Activated CD4-positive, alpha-beta T cell treated with anti-CD3 and anti-CD28 coated beads, Interleukin-2, amount 10 ng/mL, durations not matched to agents 24 days and 14 days (primary cell): ENCODE results near the gene LRRC43. TPM values are rescaled to one million over a fixed set of nuclear protein-coding genes. Genes with fewer than 3 reads are reported as not detected.

Experiments
- DNase-seq: peaks from one replicate; pipeline ENCODE4 v3.0.0; 2022
- H3K27ac Mint-ChIP-seq: one replicate; pipeline ENCODE4 v1.8.0; 2022; ENCODE audit warnings: mild to moderate bottlenecking, mixed read lengths
- H3K27me3 Mint-ChIP-seq: one replicate; pipeline ENCODE4 v1.8.0; 2022; ENCODE audit warnings: mixed read lengths
- H3K36me3 Mint-ChIP-seq: one replicate; pipeline ENCODE4 v1.8.0; 2022; ENCODE audit warnings: low read depth, mild to moderate bottlenecking, mixed read lengths
- H3K4me1 Mint-ChIP-seq: one replicate; pipeline ENCODE4 v1.8.0; 2021; ENCODE audit warnings: mixed read lengths
- H3K4me3 Mint-ChIP-seq: one replicate; pipeline ENCODE4 v1.8.0; 2022; ENCODE audit warnings: mild to moderate bottlenecking, moderate library complexity, mixed read lengths
- H3K9me3 Mint-ChIP-seq: one replicate; pipeline ENCODE4 v1.8.0; 2021; ENCODE audit warnings: mixed read lengths
- intact Hi-C: fragments of 100-400 bp; cut with micrococcal nuclease; formaldehyde crosslinking; loops from one replicate; pipeline ENCODE4 v1.15.1; 2023
- total RNA-seq: library from RNA; stranded (reverse); gene quantifications from 2 replicates; pipeline ENCODE4 v1.2.3, GENCODE V29; 2022

Gene LRRC43
- total RNA-seq, 1 donor from 2014 or later, result 0.33 TPM

DNA sequence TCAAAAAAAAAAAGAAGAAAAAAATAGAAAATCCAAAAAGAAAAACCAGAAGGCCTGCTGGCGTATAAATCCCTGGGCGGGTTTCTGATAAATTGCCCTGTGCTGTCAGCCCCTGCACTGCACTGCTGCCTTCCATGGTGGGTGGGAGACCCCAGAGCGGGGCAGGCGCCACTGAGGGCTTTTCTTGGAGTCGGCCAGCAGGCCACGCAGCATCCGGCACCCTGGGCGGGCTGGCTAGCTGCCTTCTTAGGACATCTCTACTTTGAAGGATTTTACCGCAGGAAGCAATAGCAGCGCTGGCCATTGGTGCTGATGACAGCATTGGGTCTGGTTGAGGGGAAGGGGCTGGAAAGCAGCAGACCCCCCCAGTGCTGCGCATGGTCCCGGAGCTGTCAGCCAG, 38.0 kb upstream of the LRRC43 start:
- DNase-seq, result no peak
- intact Hi-C loops, result no loop called here
- Mint-ChIP-seq H3K9me3 (no peaks in the 10 kb centered on the region), H3K4me1 (no peaks in the 10 kb centered on the region), H3K27ac (no peak overlapping the region), H3K4me3 (no peak overlapping the region), H3K27me3 (no peaks in the 10 kb centered on the region), H3K36me3 (peaks cover 14% of the 10 kb centered on the region)

DNA sequence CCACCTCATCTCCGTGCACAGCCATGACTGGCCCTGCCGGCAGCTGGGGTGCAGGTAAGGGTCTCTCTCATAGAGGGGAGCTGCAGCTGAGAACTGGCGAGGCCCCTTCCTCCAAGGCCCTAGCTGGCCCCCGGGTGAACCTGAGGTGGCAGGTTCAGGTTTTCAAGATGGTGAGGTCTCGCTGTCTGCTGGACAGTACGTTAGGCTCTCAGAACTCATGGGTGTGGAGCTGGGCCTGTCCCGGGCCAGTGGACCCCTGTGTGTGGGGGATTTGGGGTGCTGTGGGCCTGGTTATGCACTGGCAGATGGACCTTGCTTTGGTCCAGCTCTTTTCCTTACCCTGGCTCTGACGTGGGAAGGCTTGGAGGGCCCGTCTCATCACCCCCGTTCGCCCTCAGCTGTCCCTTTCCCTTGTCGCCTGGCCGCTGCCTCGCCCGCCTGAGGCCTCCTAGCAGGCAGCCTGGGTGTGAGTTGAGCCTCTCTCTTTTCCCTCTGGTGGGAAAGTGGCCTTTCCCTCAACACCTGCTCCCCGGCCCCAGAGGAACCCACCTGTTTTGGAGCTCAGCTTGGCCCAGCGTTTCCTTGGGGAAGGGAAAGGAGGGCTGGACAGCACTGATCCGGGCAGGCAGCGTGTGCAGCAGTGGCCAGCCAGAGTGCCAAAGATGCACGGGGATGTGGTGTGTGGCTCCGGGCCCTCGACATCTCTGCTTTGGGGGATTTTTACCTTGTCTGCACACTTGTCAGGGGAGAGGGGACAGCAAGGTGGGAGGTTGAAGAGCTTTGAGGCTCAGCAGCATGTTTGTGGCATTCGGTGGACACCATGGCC, 37.2 kb upstream of the LRRC43 start:
- Mint-ChIP-seq H3K4me3 (no peak overlapping the region), H3K9me3 (no peaks in the 10 kb centered on the region), H3K27me3 (peaks cover 5% of the 10 kb centered on the region), H3K4me1 (no peaks in the 10 kb centered on the region), H3K27ac (no peak overlapping the region), H3K36me3 (peaks cover 11% of the 10 kb centered on the region)
- intact Hi-C loops, result no loop called here
- no peak for DNase-seq

DNA sequence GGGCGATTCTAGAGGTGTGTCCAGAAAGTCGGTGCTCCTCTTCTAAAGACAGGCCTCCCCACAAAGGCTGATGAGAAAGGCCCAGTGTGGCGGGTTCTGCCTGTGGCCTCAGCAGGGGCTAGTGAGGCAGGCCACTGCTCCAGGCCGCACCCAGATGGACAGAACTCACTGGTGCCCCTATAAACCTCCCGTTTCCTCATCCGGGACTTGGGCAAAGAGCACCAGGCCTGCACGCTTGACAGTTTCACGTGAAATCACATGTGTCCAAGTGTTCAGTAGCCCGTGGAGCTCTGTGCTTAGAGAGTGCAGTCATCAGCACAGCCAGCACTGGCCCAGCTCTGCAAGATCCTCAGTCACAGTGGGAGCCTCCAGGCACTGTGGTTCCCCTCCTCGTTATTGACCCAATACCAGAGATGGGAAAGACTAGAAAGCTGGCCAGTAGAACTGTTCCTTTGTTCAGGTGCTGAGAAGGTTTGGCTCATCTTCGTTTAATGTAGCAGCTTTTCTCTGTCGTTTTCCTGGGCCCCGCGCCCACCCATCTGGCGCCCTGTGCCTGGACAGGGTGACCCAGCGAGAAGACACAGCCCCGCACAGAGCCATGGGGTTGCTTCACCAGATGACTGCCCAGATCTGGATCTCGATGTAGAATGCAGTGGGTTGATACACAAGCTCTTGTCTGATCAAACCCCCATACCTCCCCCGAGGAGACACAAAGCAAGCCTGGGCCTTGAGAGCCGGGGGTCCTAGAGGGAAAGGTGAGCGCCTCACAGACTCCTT, 35.2 kb upstream of the LRRC43 start:
- Mint-ChIP-seq H3K9me3 (no peaks in the 10 kb centered on the region), H3K27ac (no peak overlapping the region), H3K36me3 (peaks cover 5% of the 10 kb centered on the region), H3K27me3 (peaks cover 8% of the 10 kb centered on the region), H3K4me3 (no peak overlapping the region), H3K4me1 (no peaks in the 10 kb centered on the region)
- DNase-seq, result no peak
- intact Hi-C loops, result no loop called here

DNA sequence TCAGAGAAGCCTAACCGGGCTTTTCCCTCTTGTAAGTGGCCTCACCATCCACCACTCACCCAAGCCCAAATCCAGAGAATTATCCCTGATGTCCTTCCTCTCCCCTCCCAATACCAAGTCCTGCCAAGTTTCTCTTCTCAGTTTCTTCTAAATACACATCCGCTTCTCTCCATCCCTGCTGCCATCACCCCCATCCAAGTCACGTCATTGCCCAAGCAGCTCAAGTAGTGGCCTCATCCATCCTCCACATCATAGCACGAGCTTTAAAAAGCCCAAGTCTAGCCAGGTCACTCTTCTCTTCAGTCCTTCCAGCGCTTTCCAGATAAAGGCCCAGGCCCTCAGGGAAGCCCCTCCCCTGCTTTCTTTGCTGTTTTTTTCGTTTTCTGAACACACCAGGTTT, 34.3 kb upstream of the LRRC43 start:
- Mint-ChIP-seq H3K27me3 (peaks cover 8% of the 10 kb centered on the region), H3K9me3 (no peaks in the 10 kb centered on the region), H3K27ac (no peak overlapping the region), H3K4me1 (no peaks in the 10 kb centered on the region), H3K36me3 (peaks cover 4% of the 10 kb centered on the region), H3K4me3 (no peak overlapping the region)
- intact Hi-C loops, result no loop called here
- no peak for DNase-seq

DNA sequence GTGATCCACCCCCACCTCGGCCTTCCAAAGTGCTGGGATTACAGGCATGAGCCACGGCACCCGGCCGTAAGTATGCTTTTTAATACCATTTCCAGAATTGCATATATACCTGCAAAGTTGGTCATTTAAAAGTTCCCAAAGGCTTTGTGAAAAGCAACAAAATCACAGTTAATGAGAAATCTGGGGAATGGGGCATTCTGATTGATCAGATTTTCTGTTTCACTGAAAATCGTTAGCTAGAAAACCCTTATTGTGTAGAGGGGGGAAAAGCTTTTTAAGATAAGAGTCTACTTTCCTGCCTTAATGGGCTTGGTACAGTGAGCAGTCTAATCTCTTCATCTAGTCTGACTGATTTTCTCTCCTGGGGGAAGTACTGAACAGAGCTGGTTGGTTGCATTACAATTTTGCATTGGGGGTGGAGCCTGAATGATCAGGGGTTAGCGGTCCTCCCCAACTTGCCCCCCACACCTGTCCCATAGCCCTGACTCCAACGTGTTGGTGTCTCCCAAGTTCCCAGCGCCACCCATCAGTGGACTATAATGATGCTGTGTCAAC, 32.7 kb upstream of the LRRC43 start:
- no peak overlapping the region for H3K4me3 Mint-ChIP-seq
- intact Hi-C loops, result no loop called here
- no peaks in the 10 kb centered on the region for H3K4me1 Mint-ChIP-seq
- peaks cover 8% of the 10 kb centered on the region for H3K27me3 Mint-ChIP-seq
- no peaks in the 10 kb centered on the region for H3K36me3 Mint-ChIP-seq
- no peaks in the 10 kb centered on the region for H3K9me3 Mint-ChIP-seq
- DNase-seq, result no peak
- no peak overlapping the region for H3K27ac Mint-ChIP-seq

DNA sequence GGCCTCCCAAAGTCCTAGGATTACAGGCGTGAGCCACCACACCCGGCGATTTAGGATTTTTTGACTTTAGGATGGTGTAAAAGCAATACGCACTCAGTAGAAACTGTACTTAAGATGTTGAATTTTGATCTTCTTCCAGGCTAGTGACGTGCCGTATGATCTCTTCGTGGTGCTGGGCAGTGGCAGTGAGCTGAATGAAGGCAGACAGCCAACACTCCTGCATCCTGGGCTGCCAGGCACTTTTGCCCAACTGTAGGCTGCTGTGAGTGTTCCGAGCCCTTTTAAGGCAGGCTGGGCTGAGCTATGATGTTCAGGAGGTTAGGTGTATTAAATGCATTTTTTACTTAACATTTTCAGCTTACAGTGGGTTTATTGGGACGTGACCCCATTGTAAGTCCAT, 30.2 kb upstream of the LRRC43 start:
- no peaks in the 10 kb centered on the region for H3K36me3 Mint-ChIP-seq
- no peaks in the 10 kb centered on the region for H3K4me1 Mint-ChIP-seq
- no peaks in the 10 kb centered on the region for H3K9me3 Mint-ChIP-seq
- no peak overlapping the region for H3K4me3 Mint-ChIP-seq
- peaks cover 8% of the 10 kb centered on the region for H3K27me3 Mint-ChIP-seq
- DNase-seq, result no peak
- intact Hi-C loops, result no loop called here
- no peak overlapping the region for H3K27ac Mint-ChIP-seq

DNA sequence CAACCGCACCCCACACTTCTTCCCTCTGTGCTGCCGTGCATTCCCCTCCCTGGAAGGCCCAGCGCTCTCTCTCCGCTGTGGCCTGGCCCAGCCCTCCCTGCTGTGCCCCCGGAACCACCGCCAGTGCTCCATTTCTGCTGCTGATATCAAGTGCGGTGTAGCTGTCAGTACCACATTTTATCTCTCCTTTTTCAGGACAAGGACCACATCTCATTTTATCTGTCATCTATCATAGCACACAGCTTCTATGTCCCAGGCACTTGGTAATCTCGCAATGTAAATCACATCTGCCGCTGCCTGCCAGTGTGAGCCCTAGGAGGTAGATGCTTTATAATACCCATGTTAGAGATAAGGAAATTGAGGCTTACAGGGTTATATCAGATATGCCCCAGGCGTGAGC, 27.2 kb upstream of the LRRC43 start:
- intact Hi-C loops, result no loop called here
- H3K27ac Mint-ChIP-seq, result no peak overlapping the region

DNA sequence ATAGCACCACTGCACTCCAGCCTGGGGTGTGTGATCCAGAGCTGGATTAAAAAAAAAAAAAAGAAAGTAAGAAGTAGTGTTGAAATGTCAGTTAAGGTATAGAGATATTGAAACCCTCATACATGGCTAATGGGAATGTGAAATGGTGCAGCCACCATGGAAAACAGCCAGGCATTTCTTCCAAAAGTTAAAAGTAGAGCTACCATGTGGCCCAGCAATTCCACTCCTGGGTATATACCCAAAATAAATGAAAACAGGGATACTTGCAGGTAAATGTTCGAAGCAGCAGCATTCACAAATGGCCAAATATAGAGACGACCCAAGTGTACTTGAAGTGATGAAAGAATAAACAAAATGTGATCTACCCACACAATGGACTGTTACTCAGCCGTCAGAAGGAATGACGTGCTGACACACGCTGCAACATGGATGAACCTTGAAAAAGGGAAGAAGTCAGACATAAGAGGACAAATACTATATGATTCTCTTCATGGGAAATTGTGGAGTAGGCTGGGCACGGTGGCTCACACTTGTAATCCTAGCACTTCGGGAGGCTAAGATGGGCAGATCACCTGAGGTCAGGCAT, 24.1 kb upstream of the LRRC43 start:
- no peaks in the 10 kb centered on the region for H3K9me3 Mint-ChIP-seq
- H3K27me3 Mint-ChIP-seq, result peaks cover 2% of the 10 kb centered on the region
- peaks cover 6% of the 10 kb centered on the region for H3K4me1 Mint-ChIP-seq
- no peak overlapping the region for H3K4me3 Mint-ChIP-seq
- no peak overlapping the region for H3K27ac Mint-ChIP-seq
- no peak for DNase-seq
- intact Hi-C loops, result no loop called here
- H3K36me3 Mint-ChIP-seq, result no peaks in the 10 kb centered on the region

More for the DNA sequence above, 27.2 kb upstream of the LRRC43 start:
- no peak overlapping the region for H3K4me3 Mint-ChIP-seq
- H3K4me1 Mint-ChIP-seq, result no peaks in the 10 kb centered on the region
- peaks cover 5% of the 10 kb centered on the region for H3K27me3 Mint-ChIP-seq
- H3K36me3 Mint-ChIP-seq, result no peaks in the 10 kb centered on the region
- no peak for DNase-seq
- no peaks in the 10 kb centered on the region for H3K9me3 Mint-ChIP-seq

DNA sequence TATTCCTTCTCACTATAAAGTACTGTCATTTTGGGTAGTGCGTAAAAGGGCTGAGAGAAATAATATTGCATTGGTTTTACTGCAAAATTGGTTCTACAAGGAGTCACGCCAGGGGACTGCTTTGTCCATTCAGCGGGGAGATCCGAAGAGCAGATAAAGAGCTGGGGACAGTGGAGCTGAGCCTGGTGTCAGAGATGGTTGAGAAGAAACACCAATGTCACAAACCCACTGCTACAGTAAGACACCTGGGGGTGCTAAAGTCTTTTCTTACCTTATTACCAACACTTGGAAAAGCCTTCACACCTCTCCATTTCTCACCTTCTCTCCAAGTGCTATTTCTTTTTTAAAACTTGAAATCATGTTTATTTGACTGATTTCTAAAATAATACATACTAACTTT, 23.0 kb upstream of the LRRC43 start:
- intact Hi-C loops, result loop anchor here (1.0 kb wide), 1 partner anchor 31 kb away; no protein-coding TSS in a partner anchor
- H3K27me3 Mint-ChIP-seq, result peaks cover 2% of the 10 kb centered on the region
- H3K4me3 Mint-ChIP-seq, result no peak overlapping the region
- H3K4me1 Mint-ChIP-seq, result peaks cover 6% of the 10 kb centered on the region
- H3K27ac Mint-ChIP-seq, result no peak overlapping the region
- no peaks in the 10 kb centered on the region for H3K36me3 Mint-ChIP-seq
- no peaks in the 10 kb centered on the region for H3K9me3 Mint-ChIP-seq
- no peak for DNase-seq

DNA sequence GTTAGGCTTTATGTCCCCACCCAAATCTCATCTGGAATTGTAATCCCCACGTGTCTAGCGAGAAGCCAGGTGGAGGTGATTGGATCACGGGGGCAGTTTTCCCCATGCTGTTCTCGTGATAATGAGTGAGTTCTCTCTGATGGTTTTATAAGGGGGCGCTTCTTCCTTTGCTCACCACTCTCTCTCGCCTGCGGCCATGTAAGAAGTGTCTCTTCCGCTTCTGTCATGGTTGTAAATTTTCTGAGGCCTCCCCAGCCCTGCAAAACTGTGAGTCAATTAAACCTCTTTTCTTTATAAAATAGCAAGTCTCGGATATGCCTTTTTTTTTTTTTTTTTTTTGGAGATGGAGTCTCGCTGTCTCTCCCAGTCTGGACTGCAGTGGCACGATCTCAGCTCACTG, 22.2 kb upstream of the LRRC43 start:
- Mint-ChIP-seq H3K36me3 (no peaks in the 10 kb centered on the region), H3K4me3 (no peak overlapping the region), H3K9me3 (no peaks in the 10 kb centered on the region), H3K27me3 (peaks cover 2% of the 10 kb centered on the region), H3K27ac (no peak overlapping the region), H3K4me1 (peaks cover 6% of the 10 kb centered on the region)
- intact Hi-C loops, result loop anchor here (1.0 kb wide), 1 partner anchor 31 kb away; no protein-coding TSS in a partner anchor
- no peak for DNase-seq

DNA sequence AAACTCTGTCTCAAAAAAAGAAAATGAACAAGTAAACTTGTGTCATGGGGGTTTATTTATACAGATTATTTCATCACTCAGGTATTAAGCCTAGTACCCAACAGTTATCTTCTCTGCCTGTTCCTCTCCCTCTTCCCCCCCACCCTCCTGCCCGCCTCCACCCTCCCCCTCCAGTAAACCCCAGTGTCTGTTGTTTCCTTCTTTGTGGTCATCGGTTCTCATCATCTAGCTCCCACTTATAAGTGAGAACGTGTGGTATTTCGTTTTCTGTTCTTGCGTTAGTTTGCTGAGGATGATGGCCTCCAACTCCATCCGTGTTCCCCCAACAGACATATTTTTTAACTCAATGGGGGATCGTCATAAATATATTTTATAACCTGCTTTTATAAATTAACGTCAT, 21.2 kb upstream of the LRRC43 start:
- Mint-ChIP-seq H3K9me3 (no peaks in the 10 kb centered on the region), H3K27me3 (peaks cover 2% of the 10 kb centered on the region), H3K4me1 (peaks cover 7% of the 10 kb centered on the region), H3K27ac (no peak overlapping the region), H3K4me3 (no peak overlapping the region), H3K36me3 (no peaks in the 10 kb centered on the region)
- DNase-seq, result no peak
- intact Hi-C loops, result no loop called here

DNA sequence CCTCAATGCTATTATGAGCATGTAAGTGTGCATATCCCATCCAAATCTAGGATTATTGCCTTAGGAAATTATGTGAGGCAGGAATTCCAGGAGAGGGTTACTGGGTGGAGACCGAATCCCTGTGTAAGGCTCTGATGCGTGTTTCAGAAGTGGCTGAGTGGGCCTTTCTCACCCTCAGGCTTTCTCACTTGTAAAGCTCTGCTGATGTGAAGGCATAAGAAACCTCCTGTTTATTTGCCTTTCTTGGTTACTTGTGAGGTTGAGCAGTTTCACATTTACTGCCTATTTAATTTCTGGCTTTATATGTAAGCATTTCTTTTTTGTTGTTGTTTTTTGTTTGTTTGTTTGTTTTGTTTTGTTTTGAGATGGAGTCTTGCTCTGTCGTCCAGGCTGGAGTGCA, 19.9 kb upstream of the LRRC43 start:
- no peak for DNase-seq
- H3K27me3 Mint-ChIP-seq, result peaks cover 5% of the 10 kb centered on the region
- H3K36me3 Mint-ChIP-seq, result no peaks in the 10 kb centered on the region
- no peaks in the 10 kb centered on the region for H3K9me3 Mint-ChIP-seq
- H3K4me3 Mint-ChIP-seq, result no peak overlapping the region
- peaks cover 15% of the 10 kb centered on the region for H3K4me1 Mint-ChIP-seq
- H3K27ac Mint-ChIP-seq, result no peak overlapping the region
- intact Hi-C loops, result no loop called here

DNA sequence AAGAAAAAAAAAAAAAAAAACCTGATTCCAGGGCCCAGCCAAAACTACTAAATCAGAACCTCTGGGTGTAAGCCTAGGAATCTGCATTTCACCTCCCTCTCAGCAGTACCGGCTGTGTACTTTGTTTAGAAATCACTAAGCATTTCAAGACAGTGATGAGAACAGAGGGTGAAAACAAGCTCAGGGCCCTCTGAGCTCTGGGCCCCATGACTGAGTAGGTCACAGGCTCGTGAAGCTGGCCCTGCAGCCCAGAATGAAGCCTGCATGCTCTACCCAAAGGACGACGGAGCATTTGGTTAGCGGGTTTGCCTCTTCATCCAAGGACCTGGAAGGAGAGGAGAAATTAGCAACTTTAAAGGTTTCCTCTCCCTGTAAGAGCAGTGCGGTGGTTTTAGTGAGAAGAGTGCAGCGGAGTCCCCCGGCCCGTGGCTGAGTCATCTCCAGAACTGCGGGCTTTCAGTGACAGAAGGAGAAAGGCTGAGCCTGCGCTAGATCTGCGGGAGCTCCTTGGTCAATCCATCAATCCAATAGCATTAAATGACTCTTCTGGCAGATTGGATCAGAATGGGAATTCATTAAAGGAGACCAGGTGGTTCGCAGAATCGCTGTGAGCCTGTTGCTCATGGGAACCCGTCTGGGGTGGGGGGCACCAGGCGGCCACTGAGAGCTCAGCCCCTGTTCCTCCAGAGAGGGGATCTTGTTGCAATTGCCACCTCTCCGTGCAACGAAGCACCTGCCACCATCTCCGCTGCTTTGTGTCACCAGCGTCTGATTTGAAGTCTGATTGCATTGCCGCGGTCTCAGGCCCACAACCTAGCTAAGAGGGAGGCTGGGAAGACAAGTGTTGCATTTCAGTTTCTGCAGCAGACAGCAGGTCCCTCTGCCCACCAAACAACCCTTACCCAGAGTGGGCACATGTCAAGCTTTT, 16.2 kb upstream of the LRRC43 start:
- H3K27ac Mint-ChIP-seq, result peak overlapping the region; percentile 34
- H3K9me3 Mint-ChIP-seq, result no peaks in the 10 kb centered on the region
- H3K4me3 Mint-ChIP-seq, result no peak overlapping the region
- peaks cover 15% of the 10 kb centered on the region for H3K4me1 Mint-ChIP-seq
- H3K27me3 Mint-ChIP-seq, result peaks cover 5% of the 10 kb centered on the region
- intact Hi-C loops, result loop anchor here (2.0 kb wide), 1 partner anchor 16 kb away; the partner anchor contains the start of gene LRRC43
- peak; percentile 75 for DNase-seq
- H3K36me3 Mint-ChIP-seq, result no peaks in the 10 kb centered on the region
